DMS153 treated with DMSO at 0.1 percent for 48 hours (cell line): ENCODE measurements around the gene PCDHB16.
A peak's percentile ranks its signal among the peaks of the same experiment; 100 is the strongest.
"Not testable (repeated sequence)": the region's sequence is repeated elsewhere in the genome, so short reads cannot be mapped to it uniquely, and the experiment has no call there.

Experiments used
- DNase-seq: peaks from one replicate; lab custom pipeline; 2025; ENCODE audit not compliant: unreplicated experiment; lab: John Stamatoyannopoulos, UW

PCDHB16 gene

DNA sequence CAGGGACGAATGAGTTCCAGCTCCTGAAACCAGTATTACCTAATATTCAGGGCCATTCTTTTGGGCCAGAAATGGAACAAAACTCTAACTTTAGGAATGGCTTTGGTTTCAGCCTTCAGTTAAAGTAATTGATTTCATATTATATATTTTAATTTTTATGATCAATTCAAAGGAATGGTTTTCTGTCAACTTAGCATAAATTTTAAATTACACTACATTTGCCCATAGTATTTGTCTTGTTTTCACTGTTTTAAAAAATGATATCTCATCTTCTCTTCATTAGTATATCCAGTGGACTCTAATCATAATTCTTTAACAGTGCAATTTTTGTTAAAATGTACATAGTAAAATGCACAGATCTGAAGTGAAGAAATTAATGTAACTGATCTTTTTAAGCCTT is 1.9 kb upstream of the PCDHB16 start:
- no peak for DNase-seq

DNA sequence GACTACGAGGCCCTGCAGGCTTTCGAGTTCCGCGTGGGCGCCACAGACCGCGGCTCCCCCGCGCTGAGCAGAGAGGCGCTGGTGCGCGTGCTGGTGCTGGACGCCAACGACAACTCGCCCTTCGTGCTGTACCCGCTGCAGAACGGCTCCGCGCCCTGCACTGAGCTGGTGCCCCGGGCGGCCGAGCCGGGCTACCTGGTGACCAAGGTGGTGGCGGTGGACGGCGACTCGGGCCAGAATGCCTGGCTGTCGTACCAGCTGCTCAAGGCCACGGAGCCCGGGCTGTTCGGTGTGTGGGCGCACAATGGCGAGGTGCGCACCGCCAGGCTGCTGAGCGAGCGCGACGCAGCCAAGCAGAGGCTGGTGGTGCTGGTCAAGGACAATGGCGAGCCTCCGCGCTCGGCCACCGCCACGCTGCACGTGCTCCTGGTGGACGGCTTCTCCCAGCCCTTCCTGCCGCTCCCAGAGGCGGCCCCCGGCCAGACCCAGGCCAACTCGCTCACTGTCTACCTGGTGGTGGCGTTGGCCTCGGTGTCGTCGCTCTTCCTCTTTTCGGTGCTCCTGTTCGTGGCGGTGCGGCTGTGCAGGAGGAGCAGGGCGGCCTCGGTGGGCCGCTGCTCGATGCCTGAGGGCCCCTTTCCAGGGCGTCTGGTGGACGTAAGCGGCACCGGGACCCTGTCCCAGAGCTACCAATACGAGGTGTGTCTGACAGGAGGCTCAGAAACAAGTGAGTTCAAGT is 2.1 kb downstream of the PCDHB16 start:
- DNase-seq: not testable (repeated sequence)

DNA sequence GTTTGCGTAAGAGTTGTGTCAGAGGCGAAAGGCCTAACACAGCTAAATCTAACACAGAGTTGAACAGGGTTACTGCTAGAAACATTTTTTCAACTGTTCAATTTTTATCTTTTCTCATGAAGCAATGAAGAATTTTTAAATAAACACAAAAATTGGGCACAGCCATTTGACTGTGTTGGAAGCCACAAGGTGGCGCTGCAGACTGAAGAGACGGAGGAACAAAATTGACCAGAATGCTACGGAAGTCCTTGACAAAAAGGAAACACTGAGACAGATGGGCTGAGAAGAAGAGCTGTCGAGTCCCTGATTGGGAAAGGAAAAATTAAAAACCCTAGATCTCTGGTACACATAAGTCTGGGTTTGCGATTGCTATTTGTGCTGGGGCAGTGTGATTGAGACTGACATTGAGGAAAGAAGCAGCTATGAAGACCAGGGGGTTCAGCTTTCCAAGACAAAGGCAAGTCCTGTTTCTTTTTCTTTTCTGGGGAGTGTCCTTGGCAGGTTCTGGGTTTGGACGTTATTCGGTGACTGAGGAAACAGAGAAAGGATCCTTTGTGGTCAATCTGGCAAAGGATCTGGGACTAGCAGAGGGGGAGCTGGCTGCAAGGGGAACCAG is 4.8 kb downstream of the PCDHB16 start, which contains the start of gene PCDHB9:
PCDHB9 (plus strand) TSS at position 265 of the 616 bp plus-strand sequence; CDS start at position 423, 158 bp downstream.
- no peak for DNase-seq

DNA sequence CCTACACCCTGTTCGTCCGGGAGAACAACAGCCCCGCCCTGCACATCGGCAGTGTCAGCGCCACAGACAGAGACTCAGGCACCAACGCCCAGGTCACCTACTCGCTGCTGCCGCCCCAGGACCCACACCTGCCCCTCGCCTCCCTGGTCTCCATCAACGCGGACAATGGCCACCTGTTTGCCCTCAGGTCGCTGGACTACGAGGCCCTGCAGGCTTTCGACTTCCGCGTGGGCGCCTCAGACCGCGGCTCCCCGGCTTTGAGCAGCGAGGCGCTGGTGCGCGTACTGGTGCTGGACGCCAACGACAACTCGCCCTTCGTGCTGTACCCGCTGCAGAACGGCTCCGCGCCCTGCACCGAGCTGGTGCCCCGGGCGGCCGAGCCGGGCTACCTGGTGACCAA is 6.5 kb downstream of the PCDHB16 start:
- DNase-seq: not testable (repeated sequence)

DNA sequence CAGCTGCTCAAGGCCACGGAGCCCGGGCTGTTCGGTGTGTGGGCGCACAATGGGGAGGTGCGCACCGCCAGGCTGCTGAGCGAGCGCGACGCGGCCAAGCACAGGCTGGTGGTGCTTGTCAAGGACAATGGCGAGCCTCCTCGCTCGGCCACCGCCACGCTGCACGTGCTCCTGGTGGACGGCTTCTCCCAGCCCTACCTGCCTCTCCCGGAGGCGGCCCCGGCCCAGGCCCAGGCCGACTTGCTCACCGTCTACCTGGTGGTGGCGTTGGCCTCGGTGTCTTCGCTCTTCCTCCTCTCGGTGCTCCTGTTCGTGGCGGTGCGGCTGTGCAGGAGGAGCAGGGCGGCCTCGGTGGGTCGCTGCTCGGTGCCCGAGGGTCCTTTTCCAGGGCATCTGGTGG is 6.9 kb downstream of the PCDHB16 start:
- DNase-seq: not testable (repeated sequence)

DNA sequence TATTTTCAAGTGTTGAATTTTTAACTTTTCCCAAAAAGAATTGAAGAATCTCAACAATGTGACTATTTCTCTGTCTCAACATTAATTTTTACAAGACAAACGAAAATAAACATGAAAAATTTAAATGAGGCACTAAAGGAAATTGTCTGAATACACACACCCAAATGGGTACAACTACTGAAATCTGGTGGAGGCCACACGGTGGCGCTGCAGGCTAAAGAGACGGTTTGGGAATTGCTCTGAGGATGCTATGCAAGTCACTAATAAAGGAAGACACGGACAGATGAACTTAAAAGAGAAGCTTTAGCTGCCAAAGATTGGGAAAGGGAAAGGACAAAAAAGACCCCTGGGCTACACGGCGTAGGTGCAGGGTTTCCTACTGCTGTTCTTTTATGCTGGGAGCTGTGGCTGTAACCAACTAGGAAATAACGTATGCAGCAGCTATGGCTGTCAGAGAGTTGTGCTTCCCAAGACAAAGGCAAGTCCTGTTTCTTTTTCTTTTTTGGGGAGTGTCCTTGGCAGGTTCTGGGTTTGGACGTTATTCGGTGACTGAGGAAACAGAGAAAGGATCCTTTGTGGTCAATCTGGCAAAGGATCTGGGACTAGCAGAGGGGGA is 10.0 kb downstream of the PCDHB16 start, which contains the start of gene PCDHB10:
PCDHB10 (plus strand) TSS at position 244 of the 616 bp plus-strand sequence; CDS start at position 444, 200 bp downstream.
- no peak for DNase-seq

DNA sequence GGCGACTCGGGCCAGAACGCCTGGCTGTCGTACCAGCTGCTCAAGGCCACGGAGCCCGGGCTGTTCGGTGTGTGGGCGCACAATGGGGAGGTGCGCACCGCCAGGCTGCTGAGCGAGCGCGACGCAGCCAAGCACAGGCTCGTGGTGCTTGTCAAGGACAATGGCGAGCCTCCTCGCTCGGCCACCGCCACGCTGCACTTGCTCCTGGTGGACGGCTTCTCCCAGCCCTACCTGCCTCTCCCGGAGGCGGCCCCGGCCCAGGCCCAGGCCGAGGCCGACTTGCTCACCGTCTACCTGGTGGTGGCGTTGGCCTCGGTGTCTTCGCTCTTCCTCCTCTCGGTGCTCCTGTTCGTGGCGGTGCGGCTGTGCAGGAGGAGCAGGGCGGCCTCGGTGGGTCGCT is 12.1 kb downstream of the PCDHB16 start:
- not testable (repeated sequence) for DNase-seq

DNA sequence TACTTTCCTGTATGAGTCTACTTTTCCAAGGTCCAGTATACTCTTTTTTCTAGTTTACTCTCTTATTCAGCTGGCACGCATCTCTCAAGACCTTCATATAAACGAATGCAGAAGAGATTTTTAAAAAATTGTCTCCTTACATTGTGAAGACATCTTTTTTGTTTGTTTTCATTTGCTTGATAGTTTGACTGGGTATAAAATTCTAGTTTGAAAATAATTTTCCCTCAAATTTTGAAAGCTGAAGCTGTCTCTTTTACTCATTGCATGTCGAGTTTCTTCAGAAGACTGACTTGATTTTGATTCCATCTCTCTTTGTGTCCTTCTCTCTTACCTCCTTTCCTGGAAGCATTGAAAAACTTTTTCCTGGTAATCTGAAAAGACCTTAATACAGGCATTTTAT is 14.2 kb downstream of the PCDHB16 start:
- DNase-seq: no peak

DNA sequence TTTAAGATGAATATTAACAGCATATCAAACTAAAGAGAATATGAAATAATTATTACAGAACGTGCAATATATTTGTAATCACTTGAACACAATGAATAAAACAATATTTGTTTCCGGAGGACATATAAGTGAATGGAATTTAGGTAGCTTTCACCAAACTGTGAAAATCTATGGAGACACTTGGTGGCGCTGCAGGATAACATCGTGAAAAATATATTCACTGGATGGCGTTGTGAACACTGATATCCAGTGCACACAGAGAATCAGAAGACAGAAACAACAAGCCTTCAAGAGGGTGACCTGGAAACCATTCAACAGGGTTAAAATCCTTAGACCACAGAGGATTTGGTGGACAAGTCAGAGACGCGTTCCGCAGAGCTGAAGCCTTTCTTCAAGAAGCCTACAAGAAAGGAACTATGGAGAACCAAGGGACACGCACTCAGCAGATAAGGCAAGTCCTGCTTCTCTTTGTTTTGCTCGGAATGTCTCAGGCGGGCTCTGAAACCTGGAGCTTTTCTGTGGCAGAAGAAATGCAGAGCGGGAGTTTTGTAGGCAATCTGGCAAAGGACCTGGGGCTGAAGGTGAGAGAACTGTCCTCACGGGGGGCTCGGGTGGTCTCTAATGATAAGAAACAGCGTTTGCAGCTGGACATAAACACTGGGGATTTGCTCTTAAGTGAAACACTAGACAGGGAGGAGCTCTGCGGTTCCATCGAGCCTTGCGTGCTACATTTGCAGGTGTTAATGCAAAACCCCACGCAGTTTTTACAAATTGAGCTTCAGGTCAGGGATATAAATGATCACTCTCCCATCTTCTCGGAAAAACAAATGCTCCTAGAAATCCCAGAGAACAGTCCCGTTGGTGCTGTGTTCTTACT is 17.4 kb downstream of the PCDHB16 start, which contains the start of gene PCDHB11:
PCDHB11 (plus strand) TSS at position 269 of the 877 bp plus-strand sequence; CDS start at position 417, 148 bp downstream.
- DNase-seq: no peak

DNA sequence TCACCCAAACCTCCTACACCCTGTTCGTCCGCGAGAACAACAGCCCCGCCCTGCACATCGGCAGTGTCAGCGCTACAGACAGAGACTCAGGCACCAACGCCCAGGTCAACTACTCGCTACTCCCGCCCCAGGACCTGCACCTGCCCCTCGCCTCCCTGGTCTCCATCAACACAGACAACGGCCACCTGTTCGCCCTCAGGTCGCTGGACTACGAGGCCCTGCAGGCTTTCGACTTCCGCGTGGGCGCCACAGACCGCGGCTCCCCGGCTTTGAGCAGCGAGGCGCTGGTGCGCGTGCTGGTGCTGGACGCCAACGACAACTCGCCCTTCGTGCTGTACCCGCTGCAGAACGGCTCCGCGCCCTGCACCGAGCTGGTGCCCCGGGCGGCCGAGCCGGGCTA is 18.9 kb downstream of the PCDHB16 start:
- not testable (repeated sequence) for DNase-seq

DNA sequence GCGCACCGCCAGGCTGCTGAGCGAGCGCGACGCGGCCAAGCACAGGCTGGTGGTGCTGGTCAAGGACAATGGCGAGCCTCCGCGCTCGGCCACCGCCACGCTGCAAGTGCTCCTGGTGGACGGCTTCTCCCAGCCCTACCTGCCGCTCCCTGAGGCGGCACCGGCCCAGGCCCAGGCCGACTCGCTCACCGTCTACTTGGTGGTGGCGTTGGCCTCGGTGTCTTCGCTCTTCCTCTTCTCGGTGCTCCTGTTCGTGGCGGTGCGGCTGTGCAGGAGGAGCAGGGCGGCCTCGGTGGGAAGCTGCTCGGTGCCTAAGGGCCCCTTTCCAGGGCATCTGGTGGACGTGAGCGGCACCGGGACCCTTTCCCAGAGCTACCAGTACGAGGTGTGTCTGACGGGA is 19.5 kb downstream of the PCDHB16 start:
- DNase-seq: not testable (repeated sequence)

DNA sequence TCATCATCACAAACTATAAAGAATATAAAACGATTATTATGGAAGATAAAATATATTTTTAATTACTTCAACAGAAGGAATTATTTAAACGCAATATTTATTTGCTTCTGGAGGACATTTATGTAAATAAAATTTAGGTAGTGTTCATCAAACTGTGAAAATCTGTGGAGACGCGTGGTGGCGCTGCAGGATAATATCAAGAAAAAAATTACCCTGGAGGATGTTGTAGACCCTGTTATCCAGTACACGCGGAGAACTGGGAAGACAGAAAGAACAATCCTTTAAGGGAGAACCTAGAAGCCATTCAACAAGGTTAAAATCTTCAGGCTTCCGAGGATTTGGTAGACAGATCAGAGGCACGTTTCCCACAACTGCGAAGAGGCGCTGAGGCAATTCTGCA is 26.3 kb downstream of the PCDHB16 start, which contains the start of gene PCDHB12:
PCDHB12 (plus strand) TSS at position 242 of the 400 bp plus-strand sequence. CDS start 189 bp downstream, outside the sequence.
- DNase-seq: no peak

DNA sequence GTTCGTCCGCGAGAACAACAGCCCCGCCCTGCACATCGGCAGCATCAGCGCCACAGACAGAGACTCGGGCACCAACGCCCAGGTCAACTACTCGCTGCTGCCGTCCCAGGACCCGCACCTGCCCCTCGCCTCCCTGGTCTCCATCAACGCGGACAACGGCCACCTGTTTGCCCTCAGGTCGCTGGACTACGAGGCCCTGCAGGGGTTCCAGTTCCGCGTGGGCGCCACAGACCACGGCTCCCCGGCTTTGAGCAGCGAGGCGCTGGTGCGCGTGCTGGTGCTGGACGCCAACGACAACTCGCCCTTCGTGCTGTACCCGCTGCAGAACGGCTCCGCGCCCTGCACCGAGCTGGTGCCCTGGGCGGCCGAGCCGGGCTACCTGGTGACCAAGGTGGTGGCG is 28.1 kb downstream of the PCDHB16 start:
- not testable (repeated sequence) for DNase-seq

DNA sequence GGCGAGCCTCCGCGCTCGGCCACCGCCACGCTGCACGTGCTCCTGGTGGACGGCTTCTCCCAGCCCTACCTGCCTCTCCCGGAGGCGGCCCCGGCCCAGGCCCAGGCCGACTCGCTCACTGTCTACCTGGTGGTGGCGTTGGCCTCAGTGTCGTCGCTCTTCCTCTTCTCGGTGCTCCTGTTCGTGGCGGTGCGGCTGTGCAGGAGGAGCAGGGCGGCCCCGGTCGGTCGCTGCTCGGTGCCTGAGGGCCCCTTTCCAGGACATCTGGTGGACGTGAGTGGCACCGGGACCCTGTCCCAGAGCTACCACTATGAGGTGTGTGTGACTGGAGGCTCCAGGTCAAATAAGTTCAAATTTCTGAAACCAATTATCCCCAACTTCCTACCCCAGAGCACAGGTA is 28.7 kb downstream of the PCDHB16 start:
- DNase-seq: not testable (repeated sequence)

DNA sequence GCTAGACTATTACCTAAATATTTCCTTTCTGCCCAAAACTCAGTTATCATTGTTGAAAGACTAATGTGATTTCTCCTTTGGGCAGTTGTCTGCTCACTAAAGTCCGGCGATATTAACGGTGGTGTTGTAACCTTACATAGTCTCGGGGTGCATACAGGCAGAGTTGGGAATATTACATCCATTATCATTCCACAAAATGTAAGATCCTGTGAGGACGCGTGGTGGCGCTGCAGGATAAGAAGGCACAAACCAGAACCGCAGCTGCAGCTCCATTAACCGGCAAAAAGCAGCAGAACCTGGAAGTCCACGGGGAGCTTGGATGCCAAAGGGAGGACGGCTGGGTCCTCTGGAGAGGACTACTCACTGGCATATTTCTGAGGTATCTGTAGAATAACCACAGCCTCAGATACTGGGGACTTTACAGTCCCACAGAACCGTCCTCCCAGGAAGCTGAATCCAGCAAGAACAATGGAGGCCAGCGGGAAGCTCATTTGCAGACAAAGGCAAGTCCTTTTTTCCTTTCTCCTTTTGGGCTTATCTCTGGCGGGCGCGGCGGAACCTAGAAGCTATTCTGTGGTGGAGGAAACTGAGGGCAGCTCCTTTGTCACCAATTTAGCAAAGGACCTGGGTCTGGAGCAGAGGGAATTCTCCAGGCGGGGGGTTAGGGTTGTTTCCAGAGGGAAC is 31.6 kb downstream of the PCDHB16 start, which contains the start of gene PCDHB13:
PCDHB13 (plus strand) TSS at position 264 of the 684 bp plus-strand sequence; CDS start at position 469, 205 bp downstream.
- not testable (repeated sequence) for DNase-seq

DNA sequence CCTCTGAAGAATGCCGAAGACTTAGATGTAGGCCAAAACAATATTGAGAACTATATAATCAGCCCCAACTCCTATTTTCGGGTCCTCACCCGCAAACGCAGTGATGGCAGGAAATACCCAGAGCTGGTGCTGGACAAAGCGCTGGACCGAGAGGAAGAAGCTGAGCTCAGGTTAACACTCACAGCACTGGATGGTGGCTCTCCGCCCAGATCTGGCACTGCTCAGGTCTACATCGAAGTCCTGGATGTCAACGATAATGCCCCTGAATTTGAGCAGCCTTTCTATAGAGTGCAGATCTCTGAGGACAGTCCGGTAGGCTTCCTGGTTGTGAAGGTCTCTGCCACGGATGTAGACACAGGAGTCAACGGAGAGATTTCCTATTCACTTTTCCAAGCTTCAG is 32.4 kb downstream of the PCDHB16 start:
- DNase-seq: not testable (repeated sequence)

DNA sequence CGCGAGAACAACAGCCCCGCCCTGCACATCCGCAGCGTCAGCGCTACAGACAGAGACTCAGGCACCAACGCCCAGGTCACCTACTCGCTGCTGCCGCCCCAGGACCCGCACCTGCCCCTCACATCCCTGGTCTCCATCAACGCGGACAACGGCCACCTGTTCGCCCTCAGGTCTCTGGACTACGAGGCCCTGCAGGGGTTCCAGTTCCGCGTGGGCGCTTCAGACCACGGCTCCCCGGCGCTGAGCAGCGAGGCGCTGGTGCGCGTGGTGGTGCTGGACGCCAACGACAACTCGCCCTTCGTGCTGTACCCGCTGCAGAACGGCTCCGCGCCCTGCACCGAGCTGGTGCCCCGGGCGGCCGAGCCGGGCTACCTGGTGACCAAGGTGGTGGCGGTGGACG is 33.3 kb downstream of the PCDHB16 start:
- DNase-seq: not testable (repeated sequence)

DNA sequence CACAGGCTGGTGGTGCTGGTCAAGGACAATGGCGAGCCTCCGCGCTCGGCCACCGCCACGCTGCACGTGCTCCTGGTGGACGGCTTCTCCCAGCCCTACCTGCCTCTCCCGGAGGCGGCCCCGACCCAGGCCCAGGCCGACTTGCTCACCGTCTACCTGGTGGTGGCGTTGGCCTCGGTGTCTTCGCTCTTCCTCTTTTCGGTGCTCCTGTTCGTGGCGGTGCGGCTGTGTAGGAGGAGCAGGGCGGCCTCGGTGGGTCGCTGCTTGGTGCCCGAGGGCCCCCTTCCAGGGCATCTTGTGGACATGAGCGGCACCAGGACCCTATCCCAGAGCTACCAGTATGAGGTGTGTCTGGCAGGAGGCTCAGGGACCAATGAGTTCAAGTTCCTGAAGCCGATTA is 33.8 kb downstream of the PCDHB16 start:
- DNase-seq: not testable (repeated sequence)

DNA sequence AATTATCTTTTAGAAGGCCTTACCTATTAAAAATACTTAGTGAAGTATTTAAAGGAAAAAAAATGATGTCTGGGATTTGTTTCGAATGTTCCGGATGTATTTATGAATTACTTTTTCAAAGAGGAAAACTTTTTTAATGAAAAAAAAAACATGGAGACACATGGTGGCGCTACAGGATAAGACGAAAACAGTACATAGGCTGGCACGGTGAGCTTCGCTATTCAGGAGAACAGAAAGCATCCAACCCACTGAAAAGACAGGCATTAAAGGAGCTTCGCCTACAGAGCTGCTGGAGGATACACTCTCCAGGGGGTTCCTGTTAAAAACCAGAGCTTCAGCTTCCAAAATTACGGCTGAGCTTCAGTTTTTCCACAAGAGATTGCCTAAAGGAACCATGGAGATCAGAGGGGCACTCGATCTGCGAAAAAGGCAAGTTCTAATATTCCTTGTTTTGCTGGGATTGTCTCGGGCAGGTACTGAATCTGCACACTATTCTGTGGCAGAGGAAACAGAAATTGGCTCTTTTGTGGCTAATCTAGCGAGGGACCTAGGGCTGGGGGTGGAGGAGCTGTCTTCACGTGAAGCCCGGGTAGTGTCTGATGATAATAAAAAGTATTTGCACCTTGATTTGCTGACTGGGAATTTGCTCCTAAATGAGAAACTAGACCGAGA is 41.1 kb downstream of the PCDHB16 start, which contains the start of gene PCDHB14:
PCDHB14 (plus strand) TSS at position 232 of the 672 bp plus-strand sequence; CDS start at position 395, 163 bp downstream.
- DNase-seq: peak; percentile 2
